Activated naive CD8-positive, alpha-beta T cell treated with anti-CD3 and anti-CD28 coated beads for 36 hours (primary cell): ENCODE data around the gene BEAN1. TPM values are rescaled to one million over a fixed set of nuclear protein-coding genes. Genes with fewer than 3 reads are reported as not detected.

Source experiments
- DNase-seq: peaks from one replicate; pipeline ENCODE4 v3.0.0; 2021
- H3K27ac Mint-ChIP-seq: one replicate; pipeline ENCODE4 v1.8.0; 2022; ENCODE audit warnings: mild to moderate bottlenecking, moderate library complexity, mixed read lengths
- H3K27me3 Mint-ChIP-seq: one replicate; pipeline ENCODE4 v1.8.0; 2022; ENCODE audit warnings: mild to moderate bottlenecking, mixed read lengths
- H3K36me3 Mint-ChIP-seq: one replicate; pipeline ENCODE4 v1.8.0; 2021; ENCODE audit warnings: mild to moderate bottlenecking, mixed read lengths
- H3K4me1 Mint-ChIP-seq: one replicate; pipeline ENCODE4 v1.8.0; 2021; ENCODE audit warnings: mixed read lengths
- H3K4me3 Mint-ChIP-seq: one replicate; pipeline ENCODE4 v1.8.0; 2022; ENCODE audit warnings: mild to moderate bottlenecking, moderate library complexity, mixed read lengths
- H3K9me3 Mint-ChIP-seq: one replicate; pipeline ENCODE4 v1.8.0; 2022; ENCODE audit warnings: mixed read lengths
- total RNA-seq, 2 experiments: library from RNA; stranded (reverse); gene quantifications; one replicate each; pipeline ENCODE4 v1.2.3, GENCODE V29; 2021

BEAN1 gene
- total RNA-seq, 2 experiments from 2014 or later = not detected

- Mint-ChIP-seq H3K9me3 (peaks cover 1% of the 10 kb centered on the region), H3K27me3 (peaks cover 11% of the 10 kb centered on the region), H3K36me3 (peaks cover 2% of the 10 kb centered on the region), H3K4me1 (peaks cover 21% of the 10 kb centered on the region), H3K4me3 (no peak overlapping the region), H3K27ac (no peak overlapping the region)
- no peak for DNase-seq
Observed at GRCh38 chr16:66405057-66405783, 21.9 kb upstream of the BEAN1 start.

GRCh38 chr16:66406534-66407221 is 20.4 kb upstream of the BEAN1 start:
- peak overlapping the region; percentile 83 for H3K4me3 Mint-ChIP-seq
- H3K27me3 Mint-ChIP-seq = peaks cover 11% of the 10 kb centered on the region
- peaks cover 4% of the 10 kb centered on the region for H3K9me3 Mint-ChIP-seq
- no peak overlapping the region for H3K27ac Mint-ChIP-seq
- H3K4me1 Mint-ChIP-seq = peaks cover 21% of the 10 kb centered on the region
- H3K36me3 Mint-ChIP-seq = peaks cover 6% of the 10 kb centered on the region
- DNase-seq = peak; percentile 83

GRCh38 chr16:66408163-66409048 is 18.7 kb upstream of the BEAN1 start:
- peak; percentile 11 for DNase-seq
- Mint-ChIP-seq H3K27me3 (peaks cover 11% of the 10 kb centered on the region), H3K4me1 (peaks cover 21% of the 10 kb centered on the region), H3K36me3 (peaks cover 8% of the 10 kb centered on the region), H3K27ac (peak overlapping the region; percentile 90), H3K4me3 (peak overlapping the region; percentile 87), H3K9me3 (peaks cover 5% of the 10 kb centered on the region)

- Mint-ChIP-seq H3K27ac (peak overlapping the region; percentile 90), H3K27me3 (peaks cover 11% of the 10 kb centered on the region)
- no peak for DNase-seq
Observed at GRCh38 chr16:66409156-66409555, 17.9 kb upstream of the BEAN1 start.

DNA sequence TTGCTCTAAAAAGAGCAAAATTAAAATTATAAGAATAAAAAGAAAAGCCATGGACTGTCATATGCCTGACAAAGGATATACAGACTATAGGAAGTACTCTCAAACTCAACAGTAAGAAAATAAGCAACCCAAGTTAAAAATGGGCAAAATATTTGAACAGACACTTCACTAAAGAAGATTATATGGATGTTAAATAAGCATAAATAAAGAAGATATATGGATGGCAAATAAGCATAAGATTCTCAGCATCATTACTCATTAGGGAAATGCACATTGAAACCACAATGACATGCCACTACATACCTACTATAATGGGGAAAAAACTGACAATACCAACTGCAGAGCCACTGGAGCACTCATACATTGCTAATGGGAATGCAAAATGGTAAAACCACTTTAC is 14.9 kb upstream of the BEAN1 start:
- Mint-ChIP-seq H3K4me3 (no peak overlapping the region), H3K36me3 (peaks cover 8% of the 10 kb centered on the region), H3K27ac (no peak overlapping the region), H3K9me3 (peaks cover 5% of the 10 kb centered on the region), H3K4me1 (peaks cover 17% of the 10 kb centered on the region), H3K27me3 (no peaks in the 10 kb centered on the region)
- no peak for DNase-seq

More at GRCh38 chr16:66409156-66409555, 17.9 kb upstream of the BEAN1 start:
- H3K9me3 Mint-ChIP-seq = peaks cover 5% of the 10 kb centered on the region
- H3K4me1 Mint-ChIP-seq = peaks cover 21% of the 10 kb centered on the region
- H3K4me3 Mint-ChIP-seq = peak overlapping the region; percentile 87
- H3K36me3 Mint-ChIP-seq = peaks cover 8% of the 10 kb centered on the region

- Mint-ChIP-seq H3K36me3 (peaks cover 6% of the 10 kb centered on the region), H3K4me3 (no peak overlapping the region), H3K27me3 (no peaks in the 10 kb centered on the region), H3K9me3 (peaks cover 4% of the 10 kb centered on the region), H3K27ac (no peak overlapping the region), H3K4me1 (no peaks in the 10 kb centered on the region)
- DNase-seq = no peak
Observed at GRCh38 chr16:66414891-66415290, 12.2 kb upstream of the BEAN1 start.

DNA sequence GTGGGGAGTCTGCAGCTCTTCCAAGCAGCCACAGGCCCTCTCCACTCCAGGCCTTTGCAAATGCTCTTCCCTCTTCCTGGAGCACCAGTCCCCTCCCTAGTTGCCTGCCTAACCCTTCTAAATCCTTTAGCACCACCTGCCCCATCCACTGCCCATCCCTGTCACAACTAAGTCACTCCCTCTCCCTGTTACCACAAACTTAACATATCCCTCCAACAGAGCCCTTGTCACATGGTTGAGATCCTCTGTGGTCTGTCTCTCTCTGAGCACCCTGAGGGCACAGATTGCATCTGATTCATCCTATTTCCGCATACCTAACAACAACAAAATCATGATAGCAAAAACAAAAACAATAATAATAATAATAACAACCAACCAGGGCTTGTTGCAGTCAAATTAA is 11.0 kb upstream of the BEAN1 start:
- no peak for DNase-seq
- H3K36me3 Mint-ChIP-seq = peaks cover 4% of the 10 kb centered on the region
- no peak overlapping the region for H3K27ac Mint-ChIP-seq
- H3K4me3 Mint-ChIP-seq = no peak overlapping the region
- H3K4me1 Mint-ChIP-seq = no peaks in the 10 kb centered on the region
- H3K9me3 Mint-ChIP-seq = peaks cover 3% of the 10 kb centered on the region
- no peaks in the 10 kb centered on the region for H3K27me3 Mint-ChIP-seq

- H3K9me3 Mint-ChIP-seq = peaks cover 1% of the 10 kb centered on the region
- no peak overlapping the region for H3K4me3 Mint-ChIP-seq
- no peak overlapping the region for H3K27ac Mint-ChIP-seq
- H3K4me1 Mint-ChIP-seq = no peaks in the 10 kb centered on the region
- no peak for DNase-seq
- peaks cover 2% of the 10 kb centered on the region for H3K36me3 Mint-ChIP-seq
- H3K27me3 Mint-ChIP-seq = no peaks in the 10 kb centered on the region
Observed at GRCh38 chr16:66416939-66417700, 10.0 kb upstream of the BEAN1 start.

GRCh38 chr16:66418165-66418962 is 8.7 kb upstream of the BEAN1 start:
- H3K27ac Mint-ChIP-seq = no peak overlapping the region
- H3K36me3 Mint-ChIP-seq = no peaks in the 10 kb centered on the region
- no peaks in the 10 kb centered on the region for H3K4me1 Mint-ChIP-seq
- no peaks in the 10 kb centered on the region for H3K9me3 Mint-ChIP-seq
- H3K27me3 Mint-ChIP-seq = no peaks in the 10 kb centered on the region
- no peak overlapping the region for H3K4me3 Mint-ChIP-seq
- DNase-seq = no peak

DNA sequence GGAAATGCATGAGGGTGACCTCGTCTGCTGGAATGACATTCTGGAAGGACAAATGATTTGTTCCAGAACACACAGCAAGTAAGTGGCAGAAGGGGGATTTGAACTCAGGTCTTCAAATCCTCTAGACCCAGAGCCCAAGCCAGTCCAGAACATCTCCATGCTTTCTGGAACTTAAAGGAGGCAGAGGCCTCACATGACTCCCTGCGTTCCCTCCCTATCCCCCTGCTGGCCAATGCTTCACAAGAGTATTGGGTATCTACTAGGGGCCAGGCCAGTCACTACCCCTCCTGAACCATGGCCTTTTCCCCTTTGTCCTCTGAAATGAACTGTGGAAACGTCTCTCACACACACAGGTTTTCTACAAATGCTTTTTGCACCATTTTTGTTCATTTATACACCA is 7.6 kb upstream of the BEAN1 start:
- Mint-ChIP-seq H3K27me3 (peaks cover 9% of the 10 kb centered on the region), H3K9me3 (no peaks in the 10 kb centered on the region), H3K36me3 (no peaks in the 10 kb centered on the region), H3K4me1 (no peaks in the 10 kb centered on the region), H3K27ac (no peak overlapping the region), H3K4me3 (no peak overlapping the region)
- DNase-seq = no peak

DNA sequence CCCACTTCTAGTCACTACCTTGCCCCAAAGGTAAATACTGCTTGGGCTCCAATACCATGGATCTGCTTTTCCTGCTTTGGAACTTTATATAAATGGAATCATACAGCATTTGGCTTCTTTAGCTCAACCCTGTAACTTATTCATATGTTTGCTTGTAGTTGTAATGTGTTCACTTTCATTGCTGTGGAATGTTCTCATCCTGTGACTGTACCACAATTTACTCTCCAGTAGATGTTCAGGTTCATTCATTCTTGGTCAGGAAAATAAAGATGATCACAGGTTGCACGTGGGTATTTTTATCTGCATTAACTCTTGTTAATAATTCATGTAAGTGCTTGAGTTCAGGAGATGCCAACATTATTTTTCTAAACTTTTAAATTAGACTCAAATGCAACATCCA is 6.7 kb upstream of the BEAN1 start:
- H3K36me3 Mint-ChIP-seq = no peaks in the 10 kb centered on the region
- H3K4me1 Mint-ChIP-seq = no peaks in the 10 kb centered on the region
- peaks cover 17% of the 10 kb centered on the region for H3K27me3 Mint-ChIP-seq
- no peak overlapping the region for H3K4me3 Mint-ChIP-seq
- DNase-seq = no peak
- H3K27ac Mint-ChIP-seq = no peak overlapping the region
- no peaks in the 10 kb centered on the region for H3K9me3 Mint-ChIP-seq

DNA sequence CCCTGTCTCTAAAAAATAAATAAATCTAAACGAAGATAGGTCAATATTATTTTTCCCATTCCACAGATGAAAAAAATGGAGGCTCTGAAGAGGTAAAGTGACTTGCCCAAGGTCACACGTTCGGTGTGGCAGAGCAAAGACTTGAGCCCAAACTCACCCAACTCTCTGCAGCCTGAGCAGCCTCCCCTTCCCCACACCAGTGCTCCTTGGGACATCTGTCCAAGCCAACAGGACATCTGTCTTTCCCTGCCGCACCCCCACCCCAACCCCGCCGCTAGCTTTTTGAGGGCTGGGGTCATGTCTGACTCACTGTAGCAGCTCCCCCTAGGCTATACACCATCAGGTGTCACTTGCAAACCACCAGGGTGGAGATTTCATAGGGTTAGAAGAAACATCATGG is 5.2 kb upstream of the BEAN1 start:
- Mint-ChIP-seq H3K36me3 (no peaks in the 10 kb centered on the region), H3K9me3 (no peaks in the 10 kb centered on the region), H3K27ac (no peak overlapping the region), H3K27me3 (peaks cover 27% of the 10 kb centered on the region), H3K4me3 (no peak overlapping the region), H3K4me1 (no peaks in the 10 kb centered on the region)
- DNase-seq = no peak

DNA sequence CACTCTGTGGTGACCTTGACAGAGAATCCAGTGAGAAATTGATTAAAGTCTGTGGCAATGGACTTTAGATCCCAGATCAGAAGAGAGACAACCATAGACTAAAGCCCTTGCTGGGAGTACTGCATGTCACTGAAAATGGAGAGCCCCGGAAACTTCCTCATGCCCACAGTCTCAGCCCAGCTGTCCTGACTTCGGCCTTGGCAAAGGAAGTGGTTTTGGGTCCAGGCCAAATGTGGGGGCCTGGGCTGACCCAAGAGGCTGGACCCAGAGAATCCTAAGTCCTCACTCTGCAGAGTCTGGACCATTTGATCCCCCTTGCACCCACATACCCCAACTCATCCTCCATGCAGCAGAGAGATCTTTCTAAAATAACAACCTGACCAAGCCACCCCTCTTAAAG is 4.7 kb upstream of the BEAN1 start:
- H3K4me3 Mint-ChIP-seq = no peak overlapping the region
- peaks cover 27% of the 10 kb centered on the region for H3K27me3 Mint-ChIP-seq
- no peak overlapping the region for H3K27ac Mint-ChIP-seq
- no peaks in the 10 kb centered on the region for H3K9me3 Mint-ChIP-seq
- DNase-seq = no peak
- no peaks in the 10 kb centered on the region for H3K4me1 Mint-ChIP-seq
- no peaks in the 10 kb centered on the region for H3K36me3 Mint-ChIP-seq

- Mint-ChIP-seq H3K27me3 (peaks cover 34% of the 10 kb centered on the region), H3K9me3 (no peaks in the 10 kb centered on the region), H3K4me3 (no peak overlapping the region), H3K27ac (no peak overlapping the region), H3K36me3 (no peaks in the 10 kb centered on the region), H3K4me1 (no peaks in the 10 kb centered on the region)
- no peak for DNase-seq
Observed at GRCh38 chr16:66423177-66423576, 3.9 kb upstream of the BEAN1 start.
